ENCODE results near the gene CSE1L.
A peak's percentile ranks its signal among the peaks of the same experiment; 100 is the strongest.
"Not testable (repeated sequence)": the region's sequence is repeated elsewhere in the genome, so short reads cannot be mapped to it uniquely, and the experiment has no call there.

Gene CSE1L

DNA sequence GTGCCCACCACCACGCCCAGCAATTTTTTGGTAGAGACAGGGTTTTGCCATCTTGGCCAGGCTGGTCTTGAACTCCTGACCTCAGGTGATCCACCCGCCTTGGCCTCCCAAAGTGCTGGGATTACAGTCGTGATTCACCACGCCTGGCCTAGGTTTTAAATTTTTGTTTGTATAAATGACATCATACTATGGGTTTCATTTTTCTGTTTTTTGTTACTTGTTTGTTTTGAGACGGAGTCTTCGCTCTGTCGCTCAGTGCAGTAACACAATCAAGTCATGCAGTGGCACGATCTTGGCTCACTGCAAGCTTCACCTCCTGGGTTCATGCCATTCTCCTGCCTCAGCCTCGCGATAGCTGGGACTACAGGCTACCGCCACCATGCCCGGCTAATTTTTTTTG, 36.2 kb downstream of the CSE1L start:
- not testable (repeated sequence) for DNase-seq

DNA sequence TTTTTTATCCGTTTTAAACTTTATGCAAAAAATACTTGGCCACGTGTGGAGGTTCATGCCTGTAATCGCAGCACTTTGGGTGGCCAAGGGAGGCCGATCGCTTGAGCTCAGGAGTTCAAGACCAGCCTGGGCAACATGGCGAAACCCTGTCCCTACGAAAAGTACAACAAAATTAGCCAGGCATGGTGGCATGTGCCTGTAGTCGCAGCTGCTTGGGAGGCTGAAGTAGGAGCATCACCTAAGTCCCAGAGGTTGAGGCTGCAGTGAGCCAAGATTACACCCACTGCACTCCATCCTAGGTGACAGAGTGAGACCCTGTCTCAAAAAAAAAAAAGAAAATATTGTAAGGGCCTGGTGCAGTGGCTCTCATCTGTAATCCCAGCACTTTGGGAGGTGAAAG, 45.0 kb downstream of the CSE1L start:
- DNase-seq: no peak

DNA sequence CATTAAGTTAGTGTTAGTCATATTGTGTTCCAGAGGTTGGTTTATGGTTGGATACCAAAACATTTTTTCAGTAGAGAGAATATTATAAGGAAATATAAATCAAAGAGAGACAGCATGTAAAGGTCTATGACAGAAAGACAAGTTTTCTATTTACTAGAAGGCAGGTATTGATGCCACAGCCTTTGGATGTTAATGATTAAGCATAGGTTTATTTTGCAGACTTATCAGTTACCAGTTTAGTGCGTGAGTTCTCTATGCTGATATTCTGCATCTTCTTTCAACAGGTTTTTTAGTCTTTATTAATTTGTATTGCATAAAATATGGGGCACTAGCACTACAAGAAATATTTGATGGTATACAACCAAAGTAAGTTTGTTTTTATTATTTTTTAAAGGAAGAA, 45.6 kb downstream of the CSE1L start:
- no peak for DNase-seq

DNA sequence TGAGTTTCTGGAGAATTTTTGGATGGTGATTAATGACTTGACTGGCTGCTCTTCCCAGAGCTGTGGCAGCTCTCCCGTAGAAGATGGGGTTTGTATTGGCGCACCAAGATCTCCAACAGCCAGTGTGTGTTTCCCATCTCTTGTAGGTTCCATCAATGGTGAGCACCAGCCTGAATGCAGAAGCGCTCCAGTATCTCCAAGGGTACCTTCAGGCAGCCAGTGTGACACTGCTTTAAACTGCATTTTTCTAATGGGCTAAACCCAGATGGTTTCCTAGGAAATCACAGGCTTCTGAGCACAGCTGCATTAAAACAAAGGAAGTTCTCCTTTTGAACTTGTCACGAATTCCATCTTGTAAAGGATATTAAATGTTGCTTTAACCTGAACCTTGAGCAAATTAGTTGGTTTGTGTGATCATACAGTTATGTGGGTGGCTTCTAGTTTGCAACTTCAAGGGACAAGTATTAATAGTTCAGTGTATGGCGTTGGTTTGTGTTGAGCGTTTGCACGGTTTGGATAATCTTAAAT, 50.2 kb downstream of the CSE1L start:
- DNase-seq: no peak

DNA sequence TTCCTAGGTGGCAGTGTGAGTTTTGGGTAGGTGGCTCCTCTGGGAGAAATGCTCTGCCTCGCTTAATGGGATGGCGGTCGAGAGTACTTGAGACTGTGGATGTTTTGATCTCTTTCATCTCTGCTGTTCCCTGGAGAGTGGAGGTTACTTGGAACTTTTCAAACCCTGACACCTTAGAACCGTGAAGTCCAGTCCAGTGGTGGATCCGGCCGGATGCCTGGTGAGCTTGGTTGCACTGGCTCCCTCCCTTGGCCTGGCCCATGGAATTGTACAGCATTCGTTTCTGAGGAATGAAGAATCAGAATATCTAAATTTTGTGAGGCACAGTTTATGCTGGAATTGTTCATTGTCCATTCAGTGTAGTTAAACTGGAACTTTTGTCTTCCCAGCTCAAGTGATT, 51.0 kb downstream of the CSE1L start:
- DNase-seq: no peak

DNA sequence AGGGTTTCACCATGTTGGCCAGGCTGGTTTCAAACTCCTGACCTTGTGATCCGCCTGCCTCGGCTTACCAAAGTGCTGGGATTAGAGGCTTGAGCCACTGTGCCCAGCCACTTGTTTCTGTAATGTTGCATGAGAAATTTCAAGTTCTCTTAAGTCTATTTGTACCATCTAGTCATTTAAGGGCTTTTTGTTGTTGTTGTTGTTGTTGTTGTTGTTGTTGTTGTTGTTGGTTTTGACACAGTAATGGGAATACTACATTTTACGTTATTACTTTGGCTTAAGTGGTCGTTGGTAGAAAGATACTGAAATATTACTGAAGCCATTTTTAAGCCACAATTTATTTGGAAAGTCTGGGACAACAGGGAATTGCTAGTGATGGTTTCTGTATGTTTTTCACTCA, 52.0 kb downstream of the CSE1L start:
- no peak for DNase-seq

DNA sequence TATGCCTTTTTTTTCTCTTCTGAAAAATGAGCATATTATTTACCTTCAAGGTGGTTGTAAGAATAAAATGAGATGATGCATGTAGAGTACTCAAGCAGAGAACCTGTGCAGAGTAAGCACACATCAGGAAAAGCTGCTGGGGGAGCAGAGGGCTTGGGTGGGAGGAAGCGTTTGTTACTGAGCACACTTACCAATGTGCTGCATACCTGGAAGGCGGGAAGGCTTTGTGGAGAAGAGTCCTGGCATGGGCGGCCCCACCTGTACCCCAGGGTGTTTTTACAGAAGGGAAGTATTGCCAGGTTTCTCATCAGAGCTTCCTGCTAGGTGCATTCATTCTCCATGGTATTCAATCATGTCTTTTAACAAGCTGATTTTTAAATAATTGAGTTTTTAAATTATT, 52.9 kb downstream of the CSE1L start:
- no peak for DNase-seq

DNA sequence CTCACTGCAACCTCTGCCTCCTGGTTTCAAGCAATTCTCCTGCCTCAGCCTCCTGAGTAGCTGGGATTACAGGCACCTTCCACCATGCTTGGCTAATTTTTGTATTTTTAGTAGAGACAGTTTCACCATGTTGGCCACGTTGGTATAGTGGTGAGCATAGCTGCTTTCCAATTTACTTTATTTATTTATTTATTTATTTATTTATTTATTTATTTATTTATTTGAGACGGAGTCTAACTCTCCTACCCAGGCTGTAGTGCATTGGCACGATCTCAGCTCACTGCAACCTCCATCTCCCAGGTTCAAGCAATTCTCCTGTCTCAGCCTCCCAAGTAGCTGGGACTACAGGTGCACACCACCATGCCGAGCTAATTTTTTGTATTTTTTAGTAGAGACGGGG, 54.2 kb downstream of the CSE1L start:
- DNase-seq: not testable (repeated sequence)

DNA sequence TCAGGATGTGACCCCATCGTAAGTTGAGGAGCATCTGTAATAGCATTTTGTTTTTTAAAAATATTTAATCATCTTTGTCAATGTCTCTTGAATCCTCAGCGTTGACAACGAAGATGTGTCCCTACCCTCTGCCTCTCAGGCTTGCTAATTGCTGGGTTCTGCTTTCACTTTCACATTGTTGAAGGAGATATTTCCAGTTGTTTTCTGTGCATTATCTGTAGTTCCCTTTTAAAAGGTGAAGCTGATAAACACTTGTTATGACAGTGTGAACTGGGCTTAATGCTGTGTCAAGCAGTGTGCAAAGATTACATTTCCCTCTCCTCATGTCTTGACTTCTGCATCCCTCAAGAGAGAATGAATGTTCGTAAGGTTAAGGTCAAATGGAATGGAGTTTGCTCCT, 54.9 kb downstream of the CSE1L start:
- no peak for DNase-seq

DNA sequence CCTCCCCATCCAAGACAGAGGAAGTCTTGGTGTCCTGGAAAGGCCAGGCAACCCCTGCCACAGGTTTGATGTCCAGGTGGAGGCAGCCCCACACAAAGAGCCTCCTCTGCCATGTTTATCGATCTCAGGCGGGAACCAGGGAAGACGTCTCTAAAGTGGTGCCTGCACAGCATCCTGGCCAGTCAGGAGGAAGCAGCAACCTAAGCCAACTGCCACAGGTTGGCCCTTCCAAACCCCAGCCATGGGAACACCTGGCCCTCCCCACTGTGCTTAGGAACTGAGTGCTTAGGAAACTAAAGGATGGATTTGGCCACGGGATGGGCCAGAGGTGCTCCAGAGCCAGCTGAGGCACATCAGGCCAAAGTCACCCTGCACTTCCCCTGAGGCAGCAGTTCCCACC, 56.9 kb downstream of the CSE1L start:
- no peak for DNase-seq

DNA sequence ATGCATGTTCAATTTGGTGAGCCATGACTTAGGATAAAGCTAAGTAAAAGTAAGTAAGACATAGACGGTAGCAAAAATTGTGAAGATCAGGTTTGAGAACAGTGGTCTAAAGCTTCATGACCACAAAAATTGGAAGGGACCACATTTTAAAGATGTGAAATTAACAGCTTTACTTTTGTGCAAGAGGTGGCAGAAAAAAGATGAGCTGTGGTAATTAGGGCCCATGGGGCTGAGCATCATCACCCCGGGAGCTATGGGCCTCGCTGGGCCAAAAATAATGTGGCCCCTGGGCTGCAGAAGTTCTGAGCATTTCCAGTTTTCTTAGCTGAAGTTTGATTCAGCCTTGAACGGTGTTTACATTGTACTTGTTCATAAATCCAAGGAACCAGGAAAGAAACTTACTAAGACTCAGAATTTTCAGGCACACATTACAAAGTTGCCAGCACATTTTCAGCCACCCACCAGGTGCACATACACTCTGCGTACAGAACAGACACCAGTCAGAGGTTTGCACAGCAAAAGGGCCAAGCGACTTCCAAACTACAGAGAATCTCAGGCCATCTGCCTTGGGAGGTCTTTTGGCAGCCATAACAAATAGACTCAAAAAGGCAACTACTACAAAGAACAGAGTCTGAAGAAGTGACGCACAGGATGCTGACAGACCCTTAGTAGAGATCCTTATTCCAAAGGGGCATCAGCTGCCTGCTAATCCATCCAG, 57.7 kb downstream of the CSE1L start:
- no peak for DNase-seq

DNA sequence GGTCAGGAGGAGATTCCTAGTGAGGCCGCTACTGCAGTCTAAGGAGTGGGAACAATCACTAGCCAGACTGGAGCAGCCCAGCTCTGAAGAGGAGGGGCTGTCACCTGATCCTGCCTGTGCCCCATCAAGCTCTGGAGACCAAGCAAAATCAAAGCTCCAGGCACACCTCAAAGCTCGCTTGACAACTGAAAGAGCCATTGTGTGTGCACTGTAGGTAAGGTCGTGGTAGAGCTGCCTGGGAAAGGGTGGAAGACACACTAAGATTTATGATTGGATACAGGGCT, 58.2 kb downstream of the CSE1L start:
- no peak for DNase-seq

DNA sequence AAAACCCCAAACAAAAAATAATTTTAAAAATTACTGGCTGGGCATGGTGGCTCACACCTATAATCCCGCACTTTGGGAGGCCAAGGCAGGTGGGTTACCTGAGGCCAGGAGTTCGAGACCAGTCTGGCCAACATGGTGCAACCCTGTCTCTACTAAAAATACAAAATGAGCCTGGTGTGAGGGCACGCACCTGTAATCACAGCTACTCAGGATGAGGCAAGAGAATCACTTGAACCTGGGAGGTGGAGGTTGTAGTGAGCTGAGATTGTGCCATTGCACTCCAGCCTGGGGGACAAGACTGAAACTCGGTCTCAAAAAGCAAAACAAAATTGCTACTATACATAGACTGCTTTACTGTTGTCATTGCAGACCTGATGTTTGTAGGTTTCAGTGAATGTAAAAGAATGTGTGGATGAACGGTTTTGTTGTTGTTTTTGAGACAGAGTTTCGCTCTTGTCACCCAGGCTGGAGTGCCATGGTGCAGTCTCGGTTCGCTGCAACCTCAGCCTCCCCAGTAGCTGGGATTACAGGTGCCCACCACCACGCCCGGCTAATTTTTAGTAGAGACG, 59.0 kb downstream of the CSE1L start:
- not testable (repeated sequence) for DNase-seq

DNA sequence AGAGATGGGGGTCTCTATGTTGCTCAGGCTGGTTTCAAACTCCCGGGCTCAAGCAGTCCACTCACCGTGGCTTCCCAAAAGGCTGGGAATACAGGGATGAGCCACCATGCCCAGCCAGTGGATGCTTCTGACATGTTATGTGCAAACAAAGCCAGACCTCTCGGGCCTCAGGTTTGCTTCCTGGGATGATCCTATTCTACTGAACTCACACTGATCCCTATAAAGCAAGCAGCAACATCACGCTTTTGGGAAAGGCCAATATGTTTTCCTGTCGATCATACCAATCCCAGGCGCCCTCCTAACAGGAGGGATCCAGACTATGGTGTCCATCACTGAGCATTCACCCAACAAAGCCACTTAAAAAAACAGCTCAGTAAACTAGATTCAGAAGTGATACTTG, 60.2 kb downstream of the CSE1L start:
- DNase-seq: no peak

DNA sequence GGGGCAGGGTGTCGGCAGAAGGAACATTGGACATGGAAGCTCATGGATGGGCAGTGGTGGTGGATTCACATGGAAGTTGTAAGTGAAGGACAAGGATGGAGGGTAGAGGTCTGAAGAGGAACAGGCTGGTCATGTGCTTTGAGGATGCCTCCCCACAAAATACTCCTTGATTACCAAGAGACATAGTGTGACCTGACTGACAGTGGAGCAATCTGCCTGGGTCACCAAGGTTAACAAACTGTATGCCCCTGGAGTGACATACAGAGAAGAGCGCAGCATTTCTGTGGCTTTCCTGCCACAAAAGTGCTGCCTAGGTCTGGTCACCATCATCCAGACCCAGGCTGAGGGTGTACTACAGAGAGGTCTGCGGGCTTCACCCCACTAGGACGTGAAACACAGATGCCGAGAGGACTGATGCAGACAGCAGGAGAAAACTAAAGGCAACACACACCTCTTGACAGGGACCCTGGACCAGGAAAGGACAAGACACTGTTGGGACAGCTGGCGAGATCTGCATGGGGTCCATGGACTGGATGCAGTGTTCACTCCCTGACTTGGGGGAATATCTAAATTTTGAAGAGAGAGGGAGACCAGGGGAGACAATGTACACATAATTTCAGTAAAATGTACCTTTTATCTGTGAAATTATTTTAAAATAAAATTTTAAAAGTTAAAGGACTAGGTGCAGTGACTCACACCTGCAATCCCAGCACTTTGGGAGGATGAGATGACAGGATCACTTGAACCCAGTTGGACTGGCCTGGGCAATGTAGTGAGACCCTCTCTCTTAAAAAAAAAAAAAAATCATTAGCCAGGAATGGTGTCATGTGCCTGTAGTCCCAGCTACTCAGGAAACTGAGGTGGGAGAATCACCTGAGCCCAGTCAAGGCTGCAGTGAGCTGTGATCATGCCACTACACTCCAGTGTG, 64.9 kb downstream of the CSE1L start:
- DNase-seq: no peak

DNA sequence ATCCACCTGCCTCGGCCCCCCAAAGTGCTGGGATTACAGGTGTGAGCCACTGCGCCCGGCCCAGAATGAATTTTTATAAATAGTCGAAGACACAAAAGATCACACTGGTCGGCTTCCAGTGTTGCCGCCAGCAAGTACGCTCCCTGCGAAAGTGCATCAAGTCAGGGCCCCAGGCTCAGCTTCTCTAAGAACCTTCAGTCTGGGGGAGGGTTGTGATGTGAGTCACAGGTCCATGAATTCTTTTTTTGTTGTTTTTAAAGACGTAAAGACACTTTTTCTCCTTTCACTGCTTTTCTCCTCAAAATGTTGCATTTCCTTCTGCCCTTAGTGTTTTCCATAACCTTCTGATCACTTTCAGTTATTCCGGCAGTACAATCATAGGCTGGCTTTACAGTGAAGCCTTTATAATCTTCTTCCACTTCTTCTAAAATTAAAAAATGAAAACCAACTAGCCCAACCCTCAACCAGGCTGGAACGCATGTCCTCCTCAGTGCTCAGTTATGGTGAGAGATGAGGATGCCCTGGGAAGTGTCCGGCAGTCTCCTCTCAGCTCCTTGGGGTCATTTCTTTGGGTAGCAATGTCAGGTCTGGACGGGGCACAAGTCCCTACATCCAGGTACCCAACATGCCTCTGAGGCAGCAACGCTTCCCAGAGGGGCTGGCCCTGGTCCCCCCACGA, 66.6 kb downstream of the CSE1L start:
- DNase-seq: no peak

DNA sequence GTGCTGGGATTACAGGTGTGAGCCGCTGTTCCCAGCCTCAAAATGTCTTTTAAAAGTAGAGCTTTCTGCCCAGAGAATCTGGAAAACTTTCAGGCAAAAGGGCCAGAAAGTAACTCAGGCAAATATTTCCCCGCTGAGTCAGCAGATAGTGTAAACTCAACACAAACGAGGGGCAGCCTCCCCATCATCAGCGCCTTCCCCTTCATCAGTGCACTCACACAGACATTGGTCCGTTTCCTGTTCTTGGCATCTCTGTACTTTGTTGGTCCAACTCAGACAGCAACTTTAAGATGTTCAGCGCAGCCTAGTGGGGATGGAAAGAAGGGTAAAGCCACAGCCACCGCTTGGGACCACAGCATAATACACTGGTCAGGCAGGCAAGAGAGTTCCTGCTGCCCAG, 69.5 kb downstream of the CSE1L start:
- DNase-seq: peak; percentile 38

DNA sequence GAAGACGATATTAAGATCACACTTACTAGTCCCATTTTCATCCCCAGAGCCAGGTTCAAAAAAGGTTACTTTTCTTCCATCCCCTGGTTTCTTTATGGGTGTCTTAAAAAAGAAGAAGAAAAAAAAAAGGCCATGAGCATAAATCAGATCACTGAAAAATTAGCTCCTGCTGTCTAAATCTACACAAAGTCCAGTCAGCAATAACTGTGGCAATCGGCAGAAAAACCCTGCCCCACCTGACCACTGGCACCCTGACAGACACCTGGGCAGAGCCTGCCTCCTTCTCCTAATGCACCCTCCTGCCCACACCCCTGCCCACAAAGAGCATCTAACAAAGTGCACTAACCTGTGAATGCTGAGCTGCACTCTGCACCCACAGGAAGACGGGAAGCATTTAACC, 72.2 kb downstream of the CSE1L start:
- no peak for DNase-seq

DNA sequence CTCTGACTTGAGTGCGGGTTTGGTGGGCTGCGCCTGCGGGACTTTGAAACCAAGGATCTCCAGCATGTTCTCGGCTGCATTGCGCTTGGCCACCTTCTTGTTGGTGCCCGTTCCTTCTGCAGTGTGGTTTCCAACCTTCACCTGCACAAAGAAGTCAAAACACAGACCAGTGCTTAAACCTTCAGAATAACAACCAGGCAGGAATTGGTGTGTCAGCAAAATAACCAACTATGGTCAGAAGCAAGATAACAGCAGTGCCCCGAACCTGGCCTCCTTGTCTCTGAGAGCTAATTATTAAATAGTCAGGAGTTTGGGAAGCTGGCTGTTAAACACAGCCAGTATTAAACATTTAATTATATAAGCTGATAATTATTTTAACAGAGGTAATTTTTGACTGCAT, 73.9 kb downstream of the CSE1L start:
- DNase-seq: no peak

DNA sequence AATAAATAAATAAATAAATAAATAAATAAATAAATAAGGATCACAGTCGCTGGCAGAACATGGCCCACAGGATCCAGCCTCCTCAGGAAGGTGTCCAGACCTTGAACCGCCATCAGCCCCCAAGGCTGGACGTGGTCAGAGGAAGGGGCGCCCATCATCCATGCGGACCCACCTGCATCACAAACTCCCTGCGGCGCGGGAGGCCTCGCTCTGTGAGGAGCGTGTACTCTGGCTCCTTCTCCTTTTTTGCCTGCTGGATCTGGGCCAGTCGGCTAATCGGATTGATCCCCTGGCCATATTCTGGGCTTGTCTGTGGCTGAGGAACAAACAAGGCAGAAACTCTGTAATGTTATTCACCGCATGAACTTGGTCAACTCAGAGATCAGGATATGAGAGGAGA, 76.8 kb downstream of the CSE1L start:
- DNase-seq: no peak

DNA sequence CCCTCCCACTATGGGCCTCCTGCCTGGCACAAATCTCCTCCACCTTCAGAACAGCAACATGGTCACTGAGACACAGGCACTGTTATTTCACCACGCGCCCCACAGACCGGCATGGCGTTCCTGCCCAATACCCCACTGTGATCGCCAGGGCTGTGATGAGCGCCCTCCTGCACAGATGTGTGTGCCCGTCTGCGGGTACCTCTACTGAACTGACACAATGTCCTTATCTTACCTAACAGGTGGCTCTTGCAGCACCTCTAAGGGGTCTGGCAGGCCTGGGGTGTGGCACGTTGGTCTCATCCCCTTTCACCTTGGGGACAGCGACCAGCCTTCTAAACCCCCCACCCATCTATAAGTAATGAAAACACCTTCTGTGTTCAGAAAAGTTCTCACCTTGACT, 77.9 kb downstream of the CSE1L start:
- DNase-seq: no peak

DNA sequence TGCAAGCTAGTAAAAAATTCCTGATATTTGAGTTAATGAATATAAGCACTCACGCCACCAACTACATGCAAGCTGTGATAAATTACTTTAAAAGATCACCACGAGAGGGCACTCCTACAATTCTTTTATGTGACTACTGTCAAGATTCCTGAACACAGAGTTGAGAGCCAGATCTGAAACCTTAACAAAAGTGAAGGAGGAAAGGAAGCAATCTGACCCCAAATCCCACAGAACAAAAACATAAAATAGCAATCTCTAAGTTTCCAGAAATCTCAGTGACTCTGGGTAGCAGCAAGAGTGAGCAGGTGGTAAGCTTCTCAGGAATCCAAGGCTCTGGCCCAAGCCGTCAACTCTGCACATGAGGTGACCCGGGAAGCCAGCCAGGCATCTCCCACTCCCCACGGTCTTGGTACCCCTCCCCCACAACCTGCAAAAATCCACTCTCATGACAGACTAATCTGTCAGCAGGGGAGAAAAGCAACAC, 86.9 kb downstream of the CSE1L start:
- DNase-seq: peak; percentile 71

DNA sequence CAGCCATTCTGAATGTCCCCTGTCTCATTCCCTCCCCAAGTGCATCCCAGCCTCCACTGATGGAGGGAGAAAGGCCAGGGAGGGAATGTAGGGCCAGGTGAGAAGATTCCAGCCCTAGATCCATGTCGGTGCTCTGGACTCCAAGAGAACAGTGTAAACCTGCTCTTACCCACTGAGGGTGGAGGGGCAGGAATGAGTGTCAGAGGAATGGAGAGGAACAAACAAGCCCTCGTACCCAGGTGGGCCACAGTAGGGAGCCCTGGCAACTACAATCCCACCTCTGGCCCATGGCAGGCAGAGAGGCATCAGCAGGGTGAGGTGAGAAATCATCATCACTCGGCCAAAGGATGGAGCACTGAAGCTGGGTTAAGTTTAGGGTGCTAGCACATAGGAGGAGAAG, 87.5 kb downstream of the CSE1L start:
- DNase-seq: no peak
